GM12878 (cell line): ENCODE measurements around the gene SH3BP5. TPM values are rescaled to one million over a fixed set of nuclear protein-coding genes. Genes with fewer than 3 reads are reported as not detected.

Experiments
- ATF7 ChIP-seq: fragments of 450-650 bp; IDR thresholded peaks from 2 replicates; pipeline ENCODE4 v1.6.1; 2016; ENCODE audit warnings: low read depth, mild to moderate bottlenecking
- CHD2 ChIP-seq: IDR thresholded peaks from 2 replicates; pipeline ENCODE4 v1.6.1; 2011; ENCODE audit warnings: low read depth, low read length, improper control_type of control experiment, borderline replicate concordance
- CUX1 ChIP-seq: IDR thresholded peaks from 2 replicates; pipeline ENCODE4 v1.6.1; 2012; ENCODE audit warnings: improper control_type of control experiment, low read depth, low read length; ENCODE audit not compliant: insufficient replicate concordance
- DPF2 ChIP-seq: fragments of 450-650 bp; IDR thresholded peaks from 2 replicates; pipeline ENCODE4 v1.6.1; 2017; ENCODE audit warnings: mild to moderate bottlenecking
- LARP7 ChIP-seq: fragments of 450-650 bp; IDR thresholded peaks from 2 replicates; pipeline ENCODE4 v1.6.1; 2017; ENCODE audit warnings: mild to moderate bottlenecking
- MAX ChIP-seq: IDR thresholded peaks from 2 replicates; pipeline ENCODE4 v1.6.1; 2012; ENCODE audit warnings: low read depth, low read length, improper control_type of control experiment
- NBN ChIP-seq: fragments of 450-650 bp; IDR thresholded peaks from 2 replicates; pipeline ENCODE4 v1.6.1; 2016
- NR2C2 ChIP-seq: IDR thresholded peaks from 2 replicates; pipeline ENCODE4 v1.6.1; 2011; ENCODE audit warnings: borderline replicate concordance, low read depth; ENCODE audit not compliant: control insufficient read depth, insufficient read length
- SPI1 ChIP-seq: IDR thresholded peaks from 2 replicates; pipeline ENCODE4 v1.6.1; 2011; ENCODE audit warnings: low read depth, mild to moderate bottlenecking, low read length, moderate library complexity, borderline replicate concordance; ENCODE audit not compliant: insufficient read depth
- TCF3 ChIP-seq: IDR thresholded peaks from 2 replicates; pipeline ENCODE4 v1.6.1; 2012; ENCODE audit warnings: low read depth, mild to moderate bottlenecking, low read length, borderline replicate concordance; ENCODE audit not compliant: insufficient read depth
- USF1 ChIP-seq: IDR thresholded peaks from 2 replicates; pipeline ENCODE4 v1.6.1; 2011; ENCODE audit warnings: borderline replicate concordance, low read depth, mild to moderate bottlenecking, moderate library complexity, mixed read lengths, low read length; ENCODE audit not compliant: insufficient read depth; ENCODE audit errors: extremely low read length
- USF2 ChIP-seq: IDR thresholded peaks from 2 replicates; pipeline ENCODE4 v1.6.1; 2011; ENCODE audit warnings: low read depth, low read length, improper control_type of control experiment, borderline replicate concordance
- ZNF217 ChIP-seq: fragments of 450-650 bp; IDR thresholded peaks from 2 replicates; pipeline ENCODE4 v1.6.1; 2017; ENCODE audit warnings: antibody characterized with exemption, mild to moderate bottlenecking
- ZNF24 ChIP-seq: fragments of 450-650 bp; IDR thresholded peaks from 2 replicates; pipeline ENCODE4 v1.6.1; 2017; ENCODE audit warnings: antibody characterized with exemption, mild to moderate bottlenecking
- ZNF622 ChIP-seq: fragments of 450-650 bp; IDR thresholded peaks from 2 replicates; pipeline ENCODE4 v1.6.1; 2017; ENCODE audit warnings: mild to moderate bottlenecking, inconsistent platforms
- ZNF687 ChIP-seq: fragments of 450-650 bp; IDR thresholded peaks from 2 replicates; pipeline ENCODE4 v1.6.1; 2017; ENCODE audit warnings: mild to moderate bottlenecking, moderate library complexity
- polyA plus RNA-seq, 11 experiments: library from polyadenylated mRNA; depleted of rRNA in 4 of 11; unstranded in 6 of 11; stranded (reverse) in 5 of 11; fragments of >200 nt; fragmentation: Nextera tagmentation in 4 of 11; fragmentation: Illumina TruSeq in 1 of 11; extraction: Ambion mirVana in 4 of 11; extraction: Trizol in 1 of 11; gene quantifications; 1 replicate in 1 of 11; 2 replicates in 10 of 11; pipeline versions ENCODE4 v1.2.1 to v1.2.3, GENCODE V29; 2011 to 2016; ENCODE audit warnings: inconsistent platforms in 2 of 11, missing spikeins in 2 of 11, low read depth in 1 of 11
- total RNA-seq, 4 experiments: library from RNA; depleted of rRNA in 3 of 4; stranded (reverse); fragments of >200 nt in 3 of 4; fragmentation: Illumina TruSeq in 1 of 4; extraction: Trizol in 1 of 4; gene quantifications; 2 replicates each; pipeline versions ENCODE4 v1.2.1 to v1.2.3, GENCODE V29; 2013 to 2021

SH3BP5 gene
- total and polyA plus RNA-seq, 10 of the 15 experiments (the other 5 are each of a cell fraction or from before 2014, with no cell fraction given): 14.9 to 87.5 (median 43.7) TPM

- TF ChIP-seq ZNF687: peak; percentile 97
- no peak for TF ChIP-seq NR2C2
- TF ChIP-seq MAX: peak; percentile 80; the same call in 1 of the 2 replicates
- no peak; the same call in 1 of the 2 replicates for TF ChIP-seq ZNF217
- peak; percentile 91 for TF ChIP-seq USF2
- TF ChIP-seq TCF3: 0 out of 2 replicates have a peak, but pooled peaks have one; percentile 61
- peak; percentile 42; the same call in 1 of the 2 replicates for TF ChIP-seq ZNF24
- TF ChIP-seq USF1: peak; percentile 86
- TF ChIP-seq LARP7: no peak
- peak; percentile 45; the same call in 1 of the 2 replicates for TF ChIP-seq CHD2
- TF ChIP-seq ATF7: peak; percentile 67; the same call in 1 of the 2 replicates
- peak; percentile 91 for TF ChIP-seq SPI1
- peak; percentile 86 for TF ChIP-seq DPF2
- TF ChIP-seq NBN: 0 out of 2 replicates have a peak, but pooled peaks have one; percentile 70
- peak; percentile 6 for TF ChIP-seq CUX1
- no peak for TF ChIP-seq ZNF622
Observed at GRCh38 chr3:15345608-15346137, 13.3 kb upstream of the SH3BP5 start (continued).
